ENCODE results near the gene ADRB2.

DNA sequence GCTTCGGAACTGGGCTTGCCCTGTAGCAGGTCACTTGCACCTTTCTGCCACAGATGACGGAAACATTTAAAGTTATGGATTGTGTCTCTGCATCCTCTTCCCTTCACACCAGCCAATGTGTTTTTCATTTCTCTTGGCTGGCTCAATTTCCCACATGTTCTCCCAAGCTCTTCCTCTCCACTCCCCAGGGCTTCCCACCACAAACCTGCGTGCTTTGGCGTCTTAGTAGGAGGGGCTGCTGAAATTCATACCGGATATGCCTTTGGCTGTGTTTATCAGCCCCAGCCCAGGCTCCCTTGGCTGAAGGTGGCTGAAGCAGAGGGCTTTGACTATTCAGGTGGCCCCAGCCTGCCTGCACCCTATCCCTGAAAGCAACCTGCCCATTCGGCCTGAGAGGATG lies 32.1 kb downstream of the ADRB2 start:
- TF ChIP-seq, protein P1, sequence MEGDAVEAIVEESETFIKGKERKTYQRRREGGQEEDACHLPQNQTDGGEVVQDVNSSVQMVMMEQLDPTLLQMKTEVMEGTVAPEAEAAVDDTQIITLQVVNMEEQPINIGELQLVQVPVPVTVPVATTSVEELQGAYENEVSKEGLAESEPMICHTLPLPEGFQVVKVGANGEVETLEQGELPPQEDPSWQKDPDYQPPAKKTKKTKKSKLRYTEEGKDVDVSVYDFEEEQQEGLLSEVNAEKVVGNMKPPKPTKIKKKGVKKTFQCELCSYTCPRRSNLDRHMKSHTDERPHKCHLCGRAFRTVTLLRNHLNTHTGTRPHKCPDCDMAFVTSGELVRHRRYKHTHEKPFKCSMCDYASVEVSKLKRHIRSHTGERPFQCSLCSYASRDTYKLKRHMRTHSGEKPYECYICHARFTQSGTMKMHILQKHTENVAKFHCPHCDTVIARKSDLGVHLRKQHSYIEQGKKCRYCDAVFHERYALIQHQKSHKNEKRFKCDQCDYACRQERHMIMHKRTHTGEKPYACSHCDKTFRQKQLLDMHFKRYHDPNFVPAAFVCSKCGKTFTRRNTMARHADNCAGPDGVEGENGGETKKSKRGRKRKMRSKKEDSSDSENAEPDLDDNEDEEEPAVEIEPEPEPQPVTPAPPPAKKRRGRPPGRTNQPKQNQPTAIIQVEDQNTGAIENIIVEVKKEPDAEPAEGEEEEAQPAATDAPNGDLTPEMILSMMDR (IDR thresholded peaks at IDR 0.05; ENCODE audit: low read length), result no peak
- no peak for TF ChIP-seq EZH2 (IDR thresholded peaks at IDR 0.05; ENCODE audit: borderline replicate concordance, low read length)
